Naive B cell (primary cell): ENCODE measurements around the gene IL21R. TPM values are rescaled to one million over a fixed set of nuclear protein-coding genes. Genes with fewer than 3 reads are reported as not detected.
A peak's percentile ranks its signal among the peaks of the same experiment; 100 is the strongest.
"Not testable (repeated sequence)": the region's sequence is repeated elsewhere in the genome, so short reads cannot be mapped to it uniquely, and the experiment has no call there.

Experiments
- ATAC-seq, 2 donors: fragments of 150-1000 bp; cut with Tn5 transposase; 2 replicates each; pipeline ENCODE4 v1.10.0; 2021; ENCODE audit warnings: low read depth in 2 of 2, mild to moderate bottlenecking in 2 of 2, moderate library complexity in 2 of 2
- DNase-seq: peaks from one replicate; pipeline ENCODE4 v3.0.0; 2022
- H3K27ac Mint-ChIP-seq, 6 donors: one replicate each; pipeline ENCODE4 v1.8.0; 2020 to 2022; ENCODE audit warnings: mild to moderate bottlenecking in 6 of 6, mixed read lengths in 6 of 6, moderate library complexity in 5 of 6, inconsistent platforms in 2 of 6
- H3K27me3 Mint-ChIP-seq, 3 donors: one replicate each; pipeline ENCODE4 v1.8.0; 2021 to 2022; ENCODE audit warnings: mixed read lengths in 3 of 3, mild to moderate bottlenecking in 1 of 3
- H3K36me3 Mint-ChIP-seq, 2 donors: one replicate each; pipeline ENCODE4 v1.8.0; 2020 to 2022; ENCODE audit warnings: mixed read lengths in 2 of 2, inconsistent platforms in 1 of 2, mild to moderate bottlenecking in 1 of 2
- H3K4me1 Mint-ChIP-seq, 3 donors: one replicate each; pipeline ENCODE4 v1.8.0; 2020 to 2022; ENCODE audit warnings: mixed read lengths in 3 of 3, inconsistent platforms in 1 of 3, mild to moderate bottlenecking in 1 of 3, moderate library complexity in 1 of 3
- H3K4me3 Mint-ChIP-seq, 8 donors: one replicate each; pipeline ENCODE4 v1.8.0; 2020 to 2022; ENCODE audit warnings: mild to moderate bottlenecking in 8 of 8, mixed read lengths in 8 of 8, moderate library complexity in 8 of 8, inconsistent platforms in 2 of 8
- H3K9me3 Mint-ChIP-seq, 7 donors: one replicate each; pipeline ENCODE4 v1.8.0; 2020 to 2022; ENCODE audit warnings: mixed read lengths in 7 of 7, mild to moderate bottlenecking in 5 of 7, inconsistent platforms in 2 of 7, moderate library complexity in 1 of 7
- polyA plus RNA-seq, 6 donors: library from polyadenylated mRNA; unstranded; fragments of 300-500 nt; fragmentation: Illumina TruSeq; gene quantifications; one replicate each; pipeline ENCODE4 v1.2.3, GENCODE V29; 2021; ENCODE audit warnings: low read depth in 6 of 6

IL21R gene
- polyA plus RNA-seq, 6 donors from 2014 or later: 47.9 to 118 (median 74.5) TPM

DNA sequence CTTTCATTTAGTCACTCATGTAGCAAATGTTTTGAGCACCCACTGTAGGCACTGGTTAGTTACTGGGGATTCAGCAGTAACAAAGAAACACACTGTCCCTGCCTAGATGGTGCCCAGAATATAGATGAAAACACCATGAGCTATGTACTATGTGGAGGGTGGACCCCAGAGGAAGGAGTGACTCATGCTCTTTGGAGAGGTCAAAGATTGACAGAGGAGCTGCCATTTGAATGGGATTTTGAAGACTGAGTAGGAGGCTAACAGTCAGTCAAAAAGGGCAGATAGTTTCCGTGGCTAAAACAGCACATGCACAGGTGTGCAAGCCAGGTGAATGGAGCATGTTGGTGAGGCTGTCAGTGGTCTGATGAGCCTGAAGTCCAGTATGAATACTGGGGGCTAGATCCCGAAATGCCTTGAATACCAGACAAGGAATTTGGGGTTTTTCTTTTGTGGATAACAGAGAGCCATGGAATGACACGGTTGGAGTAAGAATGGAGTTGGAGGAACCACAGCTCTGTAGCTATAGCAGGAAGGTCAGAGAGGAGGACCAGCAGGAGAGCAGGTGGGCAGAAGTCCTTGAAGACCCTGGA, 6.1 kb downstream of the IL21R start:
- peaks cover 73 to 96% (median 80%) of the 10 kb centered on the region in 3 donors for H3K4me1 Mint-ChIP-seq
- ATAC-seq (peak in 1 of 2 donors; percentile 5), DNase-seq (no peak)
- peak overlapping the region; percentile 91 to 99 (median 94) for H3K27ac Mint-ChIP-seq
- no peaks in the 10 kb centered on the region for H3K27me3 Mint-ChIP-seq
- H3K36me3 Mint-ChIP-seq: peaks cover 24 to 37% of the 10 kb centered on the region in 2 donors
- H3K9me3 Mint-ChIP-seq: peaks cover 0 to 5% (median 0%) of the 10 kb centered on the region in 7 donors
- H3K4me3 Mint-ChIP-seq: peak overlapping the region; percentile 7 to 99 (median 98)

GRCh38 chr16:27408602-27409031, 6.6 kb downstream of the IL21R start:
- ATAC-seq: peak; percentile 42 to 54
- H3K27ac Mint-ChIP-seq: peak overlapping the region; percentile 91 to 99 (median 94)
- peaks cover 0 to 5% (median 0%) of the 10 kb centered on the region in 7 donors for H3K9me3 Mint-ChIP-seq
- H3K4me1 Mint-ChIP-seq: peaks cover 73 to 96% (median 80%) of the 10 kb centered on the region in 3 donors
- H3K36me3 Mint-ChIP-seq: peaks cover 29 to 40% of the 10 kb centered on the region in 2 donors
- no peaks in the 10 kb centered on the region for H3K27me3 Mint-ChIP-seq
- H3K4me3 Mint-ChIP-seq: peak overlapping the region; percentile 55 to 99 (median 98)
- DNase-seq: no peak

- Mint-ChIP-seq H3K36me3 (peaks cover 30 to 40% of the 10 kb centered on the region in 2 donors), H3K4me3 (peak overlapping the region in 7 of 8 donors; percentile 10 to 59 (median 35)), H3K27ac (peak overlapping the region in 5 of 6 donors; percentile 17 to 76 (median 44)), H3K4me1 (peaks cover 71 to 93% (median 77%) of the 10 kb centered on the region in 3 donors)
- H3K9me3 Mint-ChIP-seq, ATAC-seq, H3K27me3 Mint-ChIP-seq, DNase-seq: not testable (repeated sequence)
Observed at GRCh38 chr16:27409958-27410357, 8.0 kb downstream of the IL21R start.

DNA sequence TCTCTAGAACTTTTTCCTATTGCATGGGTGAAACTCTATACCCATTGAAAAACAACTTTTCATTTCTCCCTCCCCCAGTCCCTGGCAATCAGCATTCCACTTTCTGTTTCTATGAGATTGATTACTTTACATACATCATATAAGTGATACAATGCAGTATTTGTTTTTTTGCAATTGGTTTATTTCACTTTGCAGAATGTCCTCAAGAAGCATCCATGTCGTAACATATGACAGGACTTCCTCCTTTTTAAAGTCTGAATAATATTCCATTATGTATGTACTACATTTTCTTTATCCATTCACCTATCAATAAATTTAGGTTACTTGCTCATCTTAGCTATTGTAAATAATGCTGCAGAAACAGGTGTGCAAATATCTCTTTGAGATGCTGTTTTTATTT, 8.8 kb downstream of the IL21R start:
- peak overlapping the region in 6 of 8 donors; percentile 23 to 70 (median 41) for H3K4me3 Mint-ChIP-seq
- DNase-seq: no peak
- H3K4me1 Mint-ChIP-seq: peaks cover 75 to 92% (median 79%) of the 10 kb centered on the region in 3 donors
- no peak for ATAC-seq
- peaks cover 0 to 5% (median 0%) of the 10 kb centered on the region in 7 donors for H3K9me3 Mint-ChIP-seq
- H3K36me3 Mint-ChIP-seq: peaks cover 30 to 43% of the 10 kb centered on the region in 2 donors
- H3K27ac Mint-ChIP-seq: peak overlapping the region in 3 of 6 donors; percentile 1 to 62 (median 17)
- no peaks in the 10 kb centered on the region for H3K27me3 Mint-ChIP-seq

DNA sequence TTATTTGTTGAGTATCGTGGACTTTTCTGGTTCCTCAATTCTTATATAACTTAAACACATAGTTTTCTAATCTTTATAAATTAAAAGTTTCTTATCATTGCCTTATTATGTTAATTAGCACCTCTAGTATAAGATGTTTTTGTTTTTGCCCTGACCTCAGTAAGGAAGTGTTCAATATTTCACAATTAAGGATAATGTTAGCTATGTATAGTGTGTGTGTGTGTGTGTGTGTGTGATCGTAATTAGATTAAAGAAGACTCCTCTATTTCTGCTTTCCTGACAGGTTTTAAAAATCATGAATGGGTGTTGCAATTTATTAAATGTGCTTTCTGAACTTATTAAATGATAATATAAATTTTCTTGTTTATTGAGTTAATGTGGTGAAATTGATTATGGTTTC, 12.0 kb downstream of the IL21R start:
- Mint-ChIP-seq H3K4me1 (peaks cover 52 to 75% (median 60%) of the 10 kb centered on the region in 3 donors), H3K4me3 (peak overlapping the region in 1 of 8 donors; percentile 5), H3K27ac (peak overlapping the region in 4 of 6 donors; percentile 8 to 83 (median 65)), H3K36me3 (peaks cover 34 to 46% of the 10 kb centered on the region in 2 donors), H3K9me3 (peaks cover 0 to 5% (median 0%) of the 10 kb centered on the region in 7 donors), H3K27me3 (no peaks in the 10 kb centered on the region)
- ATAC-seq: no peak
- no peak for DNase-seq

DNA sequence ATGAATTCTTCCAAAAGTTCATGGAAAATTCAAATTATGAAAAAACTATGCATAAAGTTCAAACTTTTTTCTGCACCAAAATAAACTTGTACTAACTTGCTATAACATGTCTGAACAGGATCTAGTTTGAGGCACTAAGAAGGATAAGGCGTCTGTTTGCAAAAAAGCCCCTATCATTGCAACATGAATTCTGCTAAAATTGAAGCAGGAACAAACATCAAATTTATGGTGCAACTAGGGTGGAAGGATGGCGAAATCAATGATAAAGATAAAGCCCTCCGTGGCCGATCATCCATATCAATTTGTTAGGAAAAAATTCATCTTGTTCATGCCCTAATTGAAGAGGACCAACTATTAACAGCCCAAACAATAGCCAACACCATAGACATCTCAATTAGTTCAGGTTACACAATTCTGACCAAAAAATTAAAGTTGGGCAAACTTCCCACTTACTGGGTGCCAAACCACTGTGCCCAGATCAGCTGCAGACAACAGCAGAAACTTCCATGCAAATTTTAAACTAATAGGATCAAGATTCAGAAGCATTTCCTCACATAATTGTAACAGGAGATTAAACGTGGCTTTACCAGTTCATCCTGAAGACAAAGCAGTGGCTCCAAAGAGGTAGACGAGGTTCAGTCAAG, 12.9 kb downstream of the IL21R start:
- peaks cover 0 to 5% (median 0%) of the 10 kb centered on the region in 7 donors for H3K9me3 Mint-ChIP-seq
- no peaks in the 10 kb centered on the region for H3K27me3 Mint-ChIP-seq
- ATAC-seq (no peak), DNase-seq (no peak)
- H3K4me3 Mint-ChIP-seq: peak overlapping the region in 2 of 8 donors; percentile 4 to 35
- H3K27ac Mint-ChIP-seq: peak overlapping the region in 5 of 6 donors; percentile 24 to 91 (median 84)
- H3K4me1 Mint-ChIP-seq: peaks cover 48 to 74% (median 60%) of the 10 kb centered on the region in 3 donors
- H3K36me3 Mint-ChIP-seq: peaks cover 39 to 46% of the 10 kb centered on the region in 2 donors

GRCh38 chr16:27417047-27417671, 15.2 kb downstream of the IL21R start:
- H3K9me3 Mint-ChIP-seq: peaks cover 4 to 16% (median 10%) of the 10 kb centered on the region in 7 donors
- no peaks in the 10 kb centered on the region for H3K27me3 Mint-ChIP-seq
- DNase-seq (no peak), ATAC-seq (no peak)
- peak overlapping the region in 1 of 8 donors; percentile 66 for H3K4me3 Mint-ChIP-seq
- H3K27ac Mint-ChIP-seq: peak overlapping the region; percentile 29 to 93 (median 48)
- peaks cover 44 to 55% (median 47%) of the 10 kb centered on the region in 3 donors for H3K4me1 Mint-ChIP-seq
- H3K36me3 Mint-ChIP-seq: peaks cover 48 to 51% of the 10 kb centered on the region in 2 donors

GRCh38 chr16:27421961-27422740, 20.2 kb downstream of the IL21R start:
- Mint-ChIP-seq H3K4me3 (peak overlapping the region in 1 of 8 donors; percentile 30), H3K4me1 (peaks cover 31 to 50% (median 44%) of the 10 kb centered on the region in 3 donors), H3K27me3 (no peaks in the 10 kb centered on the region), H3K27ac (peak overlapping the region in 4 of 6 donors; percentile 63 to 89 (median 77)), H3K9me3 (peaks cover 5 to 28% (median 19%) of the 10 kb centered on the region in 7 donors), H3K36me3 (peaks cover 29 to 52% of the 10 kb centered on the region in 2 donors)
- no peak for ATAC-seq
- DNase-seq: no peak

- DNase-seq (no peak), ATAC-seq (no peak)
- Mint-ChIP-seq H3K36me3 (peaks cover 22 to 48% of the 10 kb centered on the region in 2 donors), H3K4me3 (peak overlapping the region in 6 of 8 donors; percentile 5 to 76 (median 24)), H3K4me1 (peaks cover 48 to 65% (median 65%) of the 10 kb centered on the region in 3 donors), H3K9me3 (peaks cover 5 to 28% (median 19%) of the 10 kb centered on the region in 7 donors), H3K27ac (peak overlapping the region; percentile 92 to 100 (median 98)), H3K27me3 (no peaks in the 10 kb centered on the region)
Observed at GRCh38 chr16:27424772-27425498, 23.0 kb downstream of the IL21R start.

DNA sequence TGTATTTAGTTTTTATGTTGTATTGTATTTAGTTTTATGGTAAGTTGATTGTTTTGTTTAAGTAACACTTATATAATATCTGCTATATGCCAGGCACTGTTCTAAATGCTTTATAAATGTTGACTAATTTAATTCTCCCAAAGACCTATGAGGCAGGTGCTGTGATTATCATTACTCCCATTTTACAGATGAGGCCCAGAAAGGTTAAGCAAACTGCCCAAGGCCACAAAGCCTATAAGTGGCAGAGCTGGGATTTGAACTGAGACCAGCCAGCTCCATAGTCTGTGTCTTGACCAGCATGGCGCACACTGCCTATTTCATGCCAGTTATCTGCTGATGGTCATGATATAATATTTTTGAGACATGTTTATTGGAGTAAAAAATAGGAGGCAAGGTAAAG, 24.0 kb downstream of the IL21R start:
- ATAC-seq: no peak
- no peak for DNase-seq
- peaks cover 12 to 39% of the 10 kb centered on the region in 2 donors for H3K36me3 Mint-ChIP-seq
- peak overlapping the region; percentile 94 to 100 (median 98) for H3K27ac Mint-ChIP-seq
- peaks cover 52 to 73% (median 70%) of the 10 kb centered on the region in 3 donors for H3K4me1 Mint-ChIP-seq
- H3K4me3 Mint-ChIP-seq: peak overlapping the region in 7 of 8 donors; percentile 26 to 83 (median 71)
- H3K9me3 Mint-ChIP-seq: peaks cover 4 to 26% (median 17%) of the 10 kb centered on the region in 7 donors
- no peaks in the 10 kb centered on the region for H3K27me3 Mint-ChIP-seq

DNA sequence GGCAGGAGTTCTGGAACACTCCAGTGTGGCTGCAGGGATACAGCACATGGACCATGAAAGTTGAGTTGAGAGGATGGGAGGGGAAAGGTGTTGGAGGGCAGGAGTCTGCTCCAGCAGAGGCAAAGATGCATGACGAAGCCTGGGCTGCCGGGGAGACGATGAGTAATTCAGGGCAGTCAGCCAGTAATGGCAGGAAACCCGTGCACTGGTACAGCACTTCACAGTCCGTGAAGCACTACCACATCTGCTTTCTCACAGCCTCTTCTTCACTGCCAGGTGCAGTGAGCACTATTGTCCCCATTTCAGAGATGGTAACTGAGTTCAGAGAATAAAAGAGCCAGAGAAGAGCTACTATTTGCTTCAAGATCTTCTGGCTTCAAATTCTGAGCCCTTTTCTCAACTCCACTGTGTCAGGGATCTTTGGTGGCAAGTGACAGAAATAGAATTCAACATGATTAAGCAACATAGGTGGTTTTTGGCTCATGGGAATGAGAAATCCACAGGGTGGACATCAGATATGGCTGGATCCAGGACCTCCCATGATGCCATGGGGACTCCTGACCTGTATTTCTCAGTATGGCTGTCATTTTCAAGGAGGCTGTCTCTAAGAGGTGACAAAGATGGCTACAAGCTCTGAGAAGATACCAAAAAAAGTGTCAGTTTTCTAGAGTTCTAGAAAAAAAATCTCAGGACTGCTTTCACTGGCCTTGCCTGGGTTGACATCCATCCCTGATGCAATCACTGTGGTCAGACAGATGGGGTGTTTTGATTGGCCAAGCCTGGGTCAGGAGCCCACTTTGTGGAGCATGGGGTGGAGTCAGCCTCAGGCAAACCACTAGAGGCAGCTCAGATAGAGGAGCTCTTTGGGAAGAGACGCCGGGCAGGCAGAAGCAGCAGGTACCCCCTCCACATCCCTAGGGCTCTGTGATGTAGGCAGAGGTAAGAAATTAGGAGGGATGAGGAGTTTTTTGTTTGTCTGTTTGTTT, 24.7 kb downstream of the IL21R start:
- peak; percentile 96 to 98 for ATAC-seq
- Mint-ChIP-seq H3K9me3 (peaks cover 3 to 20% (median 11%) of the 10 kb centered on the region in 7 donors), H3K27me3 (no peaks in the 10 kb centered on the region), H3K4me3 (peak overlapping the region; percentile 26 to 83 (median 66)), H3K27ac (peak overlapping the region; percentile 94 to 100 (median 98)), H3K36me3 (peaks cover 9 to 35% of the 10 kb centered on the region in 2 donors), H3K4me1 (peaks cover 51 to 81% (median 74%) of the 10 kb centered on the region in 3 donors)
- peak; percentile 86 for DNase-seq
